HUES64 (cell line): Measurements from ENCODE around the gene ZNF474.

Experiments used
- H3K27ac ChIP-seq: 2 replicates; pipeline ENCODE4 v1.7.0; 2013; ENCODE audit warnings: low read depth, low read length, inconsistent platforms
- H3K27me3 ChIP-seq: 2 replicates; pipeline ENCODE4 v1.6.1; 2013; ENCODE audit warnings: mild to moderate bottlenecking, low read length; ENCODE audit not compliant: insufficient read depth
- H3K36me3 ChIP-seq: 2 replicates; pipeline ENCODE4 v1.6.1; 2013; ENCODE audit warnings: mild to moderate bottlenecking, low read length; ENCODE audit not compliant: insufficient read depth
- H3K4me1 ChIP-seq: 2 replicates; pipeline ENCODE4 v1.6.1; 2013; ENCODE audit warnings: mild to moderate bottlenecking, low read length, moderate library complexity; ENCODE audit not compliant: insufficient read depth
- H3K4me3 ChIP-seq: 2 replicates; pipeline ENCODE4 v1.5.1; 2013; ENCODE audit warnings: mild to moderate bottlenecking, low read length, moderate library complexity
- H3K9ac ChIP-seq: 2 replicates; pipeline ENCODE4 v1.6.1; 2013; ENCODE audit warnings: mild to moderate bottlenecking, low read depth, low read length
- H3K9me3 ChIP-seq: 2 replicates; pipeline ENCODE4 v1.6.1; 2013; ENCODE audit warnings: low read depth, low read length; ENCODE audit not compliant: insufficient read depth
- WGBS: fragments of 150-250, 120-280 bp; methylation state at CpG from one replicate; pipeline ENCODE4 v1.1.7; 2013; ENCODE audit warnings: missing lambda C conversion rate; 5-methylcytosine and 5-hydroxymethylcytosine counted together

The ZNF474 gene

DNA sequence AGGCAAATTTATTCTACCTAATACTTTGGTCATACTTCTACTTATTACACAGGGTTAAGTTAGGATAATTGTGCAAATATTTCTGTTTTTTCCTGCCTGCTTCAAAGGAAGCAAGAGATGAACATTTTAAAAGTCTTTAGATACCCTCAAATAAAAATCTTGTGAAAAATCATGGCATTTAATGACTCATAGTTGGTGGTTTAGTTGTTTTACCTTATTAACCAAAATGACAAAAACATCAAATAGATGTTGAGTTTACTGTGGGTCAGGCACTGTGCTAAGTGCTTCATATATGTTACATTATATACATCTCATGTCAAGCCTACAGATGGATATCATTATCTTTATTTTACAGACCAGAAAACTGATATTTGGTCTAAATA is 54.4 kb downstream of the ZNF474 start:
- H3K27me3 ChIP-seq, result no peaks in the 10 kb centered on the region
- no peaks in the 10 kb centered on the region for H3K36me3 ChIP-seq
- no peaks in the 10 kb centered on the region for H3K9me3 ChIP-seq
- H3K4me3 ChIP-seq, result no peak overlapping the region
- H3K27ac ChIP-seq, result no peak overlapping the region
- H3K9ac ChIP-seq, result no peak overlapping the region
- H3K4me1 ChIP-seq, result peaks cover 35% of the 10 kb centered on the region

DNA sequence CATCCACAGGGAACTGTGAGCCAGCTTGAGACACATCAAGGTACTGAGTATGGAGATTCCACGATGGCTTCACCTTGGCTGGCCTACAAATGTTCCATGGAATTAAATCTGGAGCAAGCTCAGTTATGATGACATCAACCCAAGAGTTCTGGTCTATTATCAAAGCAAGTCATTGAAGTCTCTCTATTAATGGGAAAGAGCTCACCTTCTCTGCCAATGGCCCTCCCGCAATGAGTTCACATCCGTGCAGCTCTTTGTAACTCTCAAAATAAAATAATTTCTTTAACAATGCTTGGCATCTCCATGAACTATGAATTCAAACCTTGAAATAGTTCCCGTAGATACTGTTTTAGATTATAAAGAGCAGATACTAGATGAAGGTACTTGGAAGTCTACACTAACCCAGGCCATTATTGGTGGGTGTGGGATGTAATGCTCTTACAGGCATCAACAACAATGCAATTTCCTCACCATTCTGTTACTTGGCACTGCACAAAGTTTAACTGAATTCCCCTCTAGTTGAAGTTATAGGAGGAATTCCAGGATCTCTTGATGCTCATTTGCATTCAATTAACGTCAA is 55.4 kb downstream of the ZNF474 start:
- H3K4me3 ChIP-seq, result no peak overlapping the region
- 95% methylated on average over 5 of the region's 5 CpGs for WGBS
- H3K27me3 ChIP-seq, result no peaks in the 10 kb centered on the region
- H3K36me3 ChIP-seq, result no peaks in the 10 kb centered on the region
- H3K4me1 ChIP-seq, result peaks cover 35% of the 10 kb centered on the region
- no peak overlapping the region for H3K27ac ChIP-seq
- H3K9me3 ChIP-seq, result no peaks in the 10 kb centered on the region
- H3K9ac ChIP-seq, result no peak overlapping the region

- H3K4me1 ChIP-seq, result peaks cover 17% of the 10 kb centered on the region
- 94% methylated on average over 3 of the region's 3 CpGs for WGBS
- H3K4me3 ChIP-seq, result no peak overlapping the region
- no peak overlapping the region for H3K27ac ChIP-seq
- no peaks in the 10 kb centered on the region for H3K27me3 ChIP-seq
- no peaks in the 10 kb centered on the region for H3K9me3 ChIP-seq
- no peaks in the 10 kb centered on the region for H3K36me3 ChIP-seq
- no peak overlapping the region for H3K9ac ChIP-seq
Observed at GRCh38 chr5:122187426-122187825, 58.1 kb downstream of the ZNF474 start.

GRCh38 chr5:122190156-122190555 is 60.8 kb downstream of the ZNF474 start:
- Histone ChIP-seq H3K36me3 (no peaks in the 10 kb centered on the region), H3K27me3 (no peaks in the 10 kb centered on the region), H3K4me1 (no peaks in the 10 kb centered on the region), H3K4me3 (no peak overlapping the region), H3K9me3 (no peaks in the 10 kb centered on the region), H3K9ac (no peak overlapping the region), H3K27ac (no peak overlapping the region)
- WGBS, result 91% methylated on average over 3 of the region's 3 CpGs

DNA sequence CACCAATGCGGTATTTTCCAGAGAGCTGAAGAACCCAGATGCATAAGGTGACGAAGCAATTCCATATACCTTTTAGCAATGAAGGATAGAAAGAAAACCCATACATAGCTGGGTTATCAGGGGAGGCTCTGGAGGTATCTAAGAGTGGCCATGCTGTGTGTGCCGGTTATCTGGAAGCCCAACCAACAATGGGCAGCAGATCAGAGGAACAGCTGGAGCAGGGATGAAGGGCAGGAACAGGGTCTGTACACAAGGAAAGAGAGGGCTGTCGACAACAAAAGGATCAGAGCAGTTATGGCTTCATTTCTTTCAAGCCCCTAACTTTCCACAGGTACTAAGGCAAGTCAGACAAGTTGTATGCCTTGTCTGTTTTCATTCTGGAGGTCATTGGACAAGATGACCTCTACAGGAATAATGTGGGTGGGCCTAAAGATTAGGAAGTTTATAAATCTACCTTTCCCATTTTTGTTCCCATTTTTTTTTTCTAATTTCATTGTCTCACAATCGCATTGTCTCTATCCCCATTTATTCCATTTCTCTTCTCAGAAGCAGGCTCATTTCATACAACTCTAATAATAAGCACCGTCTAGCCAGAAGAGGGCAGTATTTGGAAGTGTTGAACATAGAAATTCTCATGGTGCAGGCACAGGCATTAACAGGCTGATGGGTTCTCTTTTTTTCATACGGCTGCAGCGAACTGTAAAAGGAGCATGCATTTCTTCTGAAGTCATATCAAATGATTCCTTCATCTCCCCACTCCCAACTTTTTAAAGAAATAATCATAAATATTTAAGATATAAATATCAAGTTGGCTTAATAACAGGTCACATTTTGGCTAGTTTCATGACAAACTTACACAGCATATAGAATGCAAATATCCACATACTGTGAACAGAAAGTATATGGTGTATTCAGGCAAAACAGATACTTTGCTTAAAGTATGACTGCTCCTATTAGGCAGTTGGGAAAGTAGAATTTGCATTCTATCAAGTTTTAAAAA is 63.5 kb downstream of the ZNF474 start:
- Histone ChIP-seq H3K27ac (no peak overlapping the region), H3K27me3 (no peaks in the 10 kb centered on the region)
- WGBS, result 59% methylated on average over 7 of the region's 8 CpGs

GRCh38 chr5:122195802-122196394 is 66.6 kb downstream of the ZNF474 start:
- Histone ChIP-seq H3K27ac (no peak overlapping the region), H3K9ac (no peak overlapping the region), H3K9me3 (no peaks in the 10 kb centered on the region), H3K4me1 (no peaks in the 10 kb centered on the region), H3K27me3 (no peaks in the 10 kb centered on the region), H3K36me3 (no peaks in the 10 kb centered on the region), H3K4me3 (no peak overlapping the region)
- WGBS, result 48% methylated on average over 3 of the region's 3 CpGs

More for the DNA sequence above, 63.5 kb downstream of the ZNF474 start:
- Histone ChIP-seq H3K9me3 (no peaks in the 10 kb centered on the region), H3K36me3 (no peaks in the 10 kb centered on the region), H3K4me1 (no peaks in the 10 kb centered on the region), H3K9ac (no peak overlapping the region), H3K4me3 (no peak overlapping the region)

DNA sequence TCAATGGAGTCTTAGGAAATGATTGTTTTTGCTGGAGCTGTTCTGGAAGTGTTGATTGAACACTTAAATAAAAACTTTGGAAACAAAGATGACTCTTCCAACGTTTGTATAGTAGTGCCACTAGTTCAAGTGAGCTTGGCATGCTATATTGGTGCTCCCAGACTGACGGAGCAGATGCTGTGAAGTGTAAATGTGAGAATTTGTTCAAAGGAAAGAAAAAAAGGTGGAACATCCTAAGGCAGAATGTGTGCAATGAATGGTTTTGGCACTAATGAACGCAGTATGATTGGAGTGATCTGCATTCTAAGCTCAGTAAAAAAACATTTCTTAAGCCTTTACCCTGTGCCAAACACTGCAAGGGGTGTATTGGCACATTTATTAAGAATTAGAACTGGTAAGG is 69.8 kb downstream of the ZNF474 start:
- Histone ChIP-seq H3K4me1 (no peaks in the 10 kb centered on the region), H3K9me3 (no peaks in the 10 kb centered on the region), H3K27me3 (no peaks in the 10 kb centered on the region), H3K4me3 (no peak overlapping the region), H3K9ac (no peak overlapping the region), H3K36me3 (no peaks in the 10 kb centered on the region), H3K27ac (no peak overlapping the region)
- WGBS, result 87% methylated on average over 3 of the region's 3 CpGs

- Histone ChIP-seq H3K27ac (no peak overlapping the region), H3K36me3 (no peaks in the 10 kb centered on the region), H3K27me3 (no peaks in the 10 kb centered on the region), H3K9ac (no peak overlapping the region), H3K4me1 (no peaks in the 10 kb centered on the region), H3K9me3 (no peaks in the 10 kb centered on the region), H3K4me3 (no peak overlapping the region)
Observed at GRCh38 chr5:122200450-122200849, 71.1 kb downstream of the ZNF474 start.

DNA sequence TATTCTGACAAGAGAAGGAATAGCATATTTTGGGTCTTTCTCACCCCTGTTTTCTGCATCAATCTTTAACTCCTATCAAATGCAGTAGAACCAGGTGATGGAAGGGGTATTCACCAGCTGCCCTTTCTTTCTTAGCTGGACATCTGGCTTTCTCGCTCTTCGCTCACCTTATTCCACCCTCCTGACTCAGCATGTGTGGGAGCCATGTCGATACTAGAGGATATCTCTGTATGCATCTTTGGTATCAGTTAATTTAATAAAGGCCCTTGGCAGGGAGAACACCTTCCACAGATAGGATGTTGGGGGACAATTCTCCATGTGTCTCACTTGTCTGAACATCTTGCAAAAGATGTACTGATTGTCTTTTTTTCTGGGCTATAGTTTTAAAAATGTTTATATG is 71.5 kb downstream of the ZNF474 start:
- WGBS, result 97% methylated on average over 3 of the region's 3 CpGs
- Histone ChIP-seq H3K9me3 (no peaks in the 10 kb centered on the region), H3K36me3 (no peaks in the 10 kb centered on the region), H3K4me1 (no peaks in the 10 kb centered on the region), H3K9ac (no peak overlapping the region), H3K27ac (no peak overlapping the region), H3K4me3 (no peak overlapping the region), H3K27me3 (no peaks in the 10 kb centered on the region)

- H3K9me3 ChIP-seq, result no peaks in the 10 kb centered on the region
- no peak overlapping the region for H3K9ac ChIP-seq
- no peak overlapping the region for H3K4me3 ChIP-seq
- H3K36me3 ChIP-seq, result no peaks in the 10 kb centered on the region
- 97% methylated on average over 3 of the region's 3 CpGs for WGBS
- no peaks in the 10 kb centered on the region for H3K4me1 ChIP-seq
- H3K27me3 ChIP-seq, result no peaks in the 10 kb centered on the region
- no peak overlapping the region for H3K27ac ChIP-seq
Observed at GRCh38 chr5:122201365-122201764, 72.0 kb downstream of the ZNF474 start.

GRCh38 chr5:122202952-122203351 is 73.6 kb downstream of the ZNF474 start:
- Histone ChIP-seq H3K27ac (no peak overlapping the region), H3K27me3 (no peaks in the 10 kb centered on the region), H3K4me1 (no peaks in the 10 kb centered on the region), H3K4me3 (no peak overlapping the region), H3K9me3 (no peaks in the 10 kb centered on the region), H3K36me3 (no peaks in the 10 kb centered on the region), H3K9ac (no peak overlapping the region)
